KMS-11 (cell line): ENCODE results near the gene TMEM125.

Experiments used
- H2AFZ ChIP-seq: fragments of 200-600 bp; sonication (generic); 2 replicates; pipeline ENCODE4 v1.6.1; 2016; ENCODE audit warnings: antibody characterized with exemption, mixed run types, low read depth
- H3K27ac ChIP-seq: fragments of 200-600 bp; sonication (generic); 2 replicates; pipeline ENCODE4 v1.6.1; 2016; ENCODE audit warnings: mild to moderate bottlenecking, mixed run types
- H3K27me3 ChIP-seq: fragments of 200-600 bp; sonication (generic); 2 replicates; pipeline ENCODE4 v1.6.1; 2017; ENCODE audit warnings: mild to moderate bottlenecking, low read depth, mixed run types, moderate library complexity; ENCODE audit not compliant: insufficient read depth
- H3K36me3 ChIP-seq: fragments of 200-600 bp; sonication (generic); 2 replicates; pipeline ENCODE4 v1.6.1; 2017; ENCODE audit warnings: mild to moderate bottlenecking, mixed run types; ENCODE audit not compliant: insufficient read depth
- H3K4me1 ChIP-seq: fragments of 200-600 bp; sonication (generic); 2 replicates; pipeline ENCODE4 v1.6.1; 2016; ENCODE audit warnings: mild to moderate bottlenecking, low read depth, mixed run types; ENCODE audit not compliant: poor library complexity, severe bottlenecking
- H3K4me2 ChIP-seq: fragments of 200-600 bp; sonication (generic); 2 replicates; pipeline ENCODE4 v1.7.0; 2016; ENCODE audit warnings: mild to moderate bottlenecking, mixed run types
- H3K4me3 ChIP-seq: fragments of 200-600 bp; sonication (generic); IDR thresholded peaks from 2 replicates; pipeline ENCODE4 v1.6.1; 2017; ENCODE audit warnings: low read depth, low read length, mixed read lengths; ENCODE audit not compliant: insufficient read depth
- H3K79me2 ChIP-seq: fragments of 200-600 bp; sonication (generic); 2 replicates; pipeline ENCODE4 v1.6.1; 2016; ENCODE audit warnings: low read depth, mixed run types; ENCODE audit not compliant: insufficient read depth
- H3K9ac ChIP-seq: fragments of 200-600 bp; sonication (generic); 2 replicates; pipeline ENCODE4 v1.6.1; 2016; ENCODE audit warnings: mild to moderate bottlenecking, mixed run types
- H4K20me1 ChIP-seq: fragments of 200-600 bp; sonication (generic); 2 replicates; pipeline ENCODE4 v1.6.1; 2016; ENCODE audit warnings: mild to moderate bottlenecking, mixed run types; ENCODE audit not compliant: insufficient read depth
- CTCF ChIP-seq: fragments of 200-600 bp; sonication (generic); conservative IDR thresholded peaks from 2 replicates; pipeline ENCODE4 v1.6.1; 2017; ENCODE audit warnings: low read depth, mild to moderate bottlenecking, antibody characterized with exemption, low read length, moderate library complexity, mixed read lengths

The TMEM125 gene

GRCh38 chr1:43258370-43258769, 11.4 kb upstream of the TMEM125 start:
- H2AFZ ChIP-seq, result no peak overlapping the region
- no peaks in the 10 kb centered on the region for H3K27me3 ChIP-seq
- H3K79me2 ChIP-seq, result no peaks in the 10 kb centered on the region
- no peak for TF ChIP-seq CTCF
- H3K36me3 ChIP-seq, result no peaks in the 10 kb centered on the region
- no peak overlapping the region for H3K4me2 ChIP-seq
- no peak overlapping the region for H3K4me3 ChIP-seq
- H3K27ac ChIP-seq, result no peak overlapping the region
- no peaks in the 10 kb centered on the region for H3K4me1 ChIP-seq
- no peak overlapping the region for H3K9ac ChIP-seq
- no peaks in the 10 kb centered on the region for H4K20me1 ChIP-seq

GRCh38 chr1:43265431-43265830, 4.4 kb upstream of the TMEM125 start:
- Histone ChIP-seq H3K27me3 (no peaks in the 10 kb centered on the region), H3K4me2 (no peak overlapping the region), H2AFZ (no peak overlapping the region), H3K4me1 (no peaks in the 10 kb centered on the region), H3K79me2 (no peaks in the 10 kb centered on the region), H3K4me3 (no peak overlapping the region), H3K9ac (no peak overlapping the region), H4K20me1 (no peaks in the 10 kb centered on the region), H3K27ac (no peak overlapping the region), H3K36me3 (no peaks in the 10 kb centered on the region)
- no peak for TF ChIP-seq CTCF

- no peaks in the 10 kb centered on the region for H3K36me3 ChIP-seq
- H3K4me2 ChIP-seq, result no peak overlapping the region
- no peak overlapping the region for H3K4me3 ChIP-seq
- H2AFZ ChIP-seq, result no peak overlapping the region
- no peak for TF ChIP-seq CTCF
- H3K27me3 ChIP-seq, result no peaks in the 10 kb centered on the region
- H3K27ac ChIP-seq, result no peak overlapping the region
- H3K79me2 ChIP-seq, result no peaks in the 10 kb centered on the region
- no peaks in the 10 kb centered on the region for H3K4me1 ChIP-seq
- no peak overlapping the region for H3K9ac ChIP-seq
- no peaks in the 10 kb centered on the region for H4K20me1 ChIP-seq
These were observed 2.9 kb upstream of the TMEM125 start for GRCh38 chr1:43266881-43267280.

- no peak overlapping the region for H3K9ac ChIP-seq
- H3K4me3 ChIP-seq, result no peak overlapping the region
- TF ChIP-seq CTCF, result no peak
- no peaks in the 10 kb centered on the region for H4K20me1 ChIP-seq
- no peaks in the 10 kb centered on the region for H3K4me1 ChIP-seq
- no peak overlapping the region for H3K27ac ChIP-seq
- no peaks in the 10 kb centered on the region for H3K36me3 ChIP-seq
- H3K27me3 ChIP-seq, result no peaks in the 10 kb centered on the region
- H3K79me2 ChIP-seq, result no peaks in the 10 kb centered on the region
- H3K4me2 ChIP-seq, result no peak overlapping the region
- H2AFZ ChIP-seq, result no peak overlapping the region
These were observed 2.4 kb upstream of the TMEM125 start for GRCh38 chr1:43267291-43267805.
